IMR-90 (cell line): ENCODE data around the gene ERG. TPM values are rescaled to one million over a fixed set of nuclear protein-coding genes. Genes with fewer than 3 reads are reported as not detected.

ENCODE experiments used
- ATAC-seq: fragments of 200-7000 bp; cut with Tn5 transposase; 2 replicates; pipeline ENCODE4 v1.9.1; 2020; ENCODE audit warnings: low read depth, mild to moderate bottlenecking, moderate library complexity
- BruUV-seq: library from RNA; stranded (reverse); fragments of 400-500 nt; replicated peaks from 2 replicates; lab custom pipeline; 2021; lab: Mats Ljungman, UMichigan
- CTCF ChIA-PET: fragments of 300-600 bp; formaldehyde crosslinking; extraction: SDS; loops from one replicate; lab custom pipeline; 2021; ENCODE audit warnings: antibody characterized with exemption; lab: Yijun Ruan, JAX
- POLR2A ChIA-PET: fragments of 300-600 bp; sonication (Branson Sonifier 250); formaldehyde crosslinking; loops from one replicate; lab custom pipeline; 2022; ENCODE audit warnings: antibody characterized with exemption; ENCODE audit not compliant: unreplicated experiment; lab: Charles Lee
- DNase-seq: peaks from one replicate; pipeline ENCODE4 v3.0.0; 2013
- H2AFZ ChIP-seq: replicated peaks from 2 replicates; pipeline ENCODE3; 2013; ENCODE audit warnings: low read length, mild to moderate bottlenecking; ENCODE audit not compliant: poor library complexity
- H2AK5ac ChIP-seq: 2 replicates; pipeline ENCODE4 v1.6.1; 2013; ENCODE audit warnings: low read depth, low read length, inconsistent platforms
- H2AK9ac ChIP-seq: replicated peaks from 2 replicates; pipeline ENCODE3; 2013; ENCODE audit warnings: mild to moderate bottlenecking, low read depth, low read length, moderate library complexity; ENCODE audit not compliant: poor library complexity
- H2BK120ac ChIP-seq: 2 replicates; pipeline ENCODE4 v1.6.1; 2013; ENCODE audit warnings: low read depth, low read length, inconsistent platforms
- H2BK15ac ChIP-seq: 3 replicates; pipeline ENCODE4 v1.6.1; 2013; ENCODE audit warnings: low read depth, low read length, inconsistent platforms
- H2BK20ac ChIP-seq: 2 replicates; pipeline ENCODE4 v1.6.1; 2013; ENCODE audit warnings: low read depth, mild to moderate bottlenecking, inconsistent platforms, low read length, moderate library complexity
- H2BK5ac ChIP-seq: 2 replicates; pipeline ENCODE4 v1.6.1; 2013; ENCODE audit warnings: mild to moderate bottlenecking, low read depth, low read length, inconsistent platforms; ENCODE audit not compliant: poor library complexity, severe bottlenecking
- H3K14ac ChIP-seq: replicated peaks from 2 replicates; pipeline ENCODE4 v1.6.1; 2013; ENCODE audit warnings: low read depth, low read length, inconsistent platforms
- H3K18ac ChIP-seq: 2 replicates; pipeline ENCODE4 v1.6.1; 2013; ENCODE audit warnings: low read depth, low read length, control low read depth
- H3K23ac ChIP-seq: 2 replicates; pipeline ENCODE4 v1.6.1; 2013; ENCODE audit warnings: low read depth, low read length, inconsistent platforms
- H3K27ac ChIP-seq: 2 replicates; pipeline ENCODE4 v1.5.1; 2013; ENCODE audit warnings: mild to moderate bottlenecking, control low read depth, low read length; ENCODE audit not compliant: insufficient read depth
- H3K27me3 ChIP-seq: 2 replicates; pipeline ENCODE4 v1.6.1; 2013; ENCODE audit warnings: low read length; ENCODE audit not compliant: control insufficient read depth, insufficient read depth
- H3K36me3 ChIP-seq: 2 replicates; pipeline ENCODE4 v1.6.1; 2013; ENCODE audit warnings: low read length, mixed read lengths; ENCODE audit not compliant: control insufficient read depth, insufficient read depth
- H3K4ac ChIP-seq: 2 replicates; pipeline ENCODE4 v1.6.1; 2013; ENCODE audit warnings: low read depth, low read length, inconsistent platforms
- H3K4me1 ChIP-seq: 2 replicates; pipeline ENCODE4 v1.6.1; 2013; ENCODE audit warnings: low read length, mixed read lengths; ENCODE audit not compliant: control insufficient read depth, insufficient read depth
- H3K4me2 ChIP-seq: 2 replicates; pipeline ENCODE4 v1.6.1; 2013; ENCODE audit warnings: low read depth, mild to moderate bottlenecking, control low read depth, low read length, moderate library complexity
- H3K4me3 ChIP-seq: 2 replicates; pipeline ENCODE4 v1.5.1; 2013; ENCODE audit warnings: low read depth, mild to moderate bottlenecking, control low read depth, low read length, moderate library complexity; ENCODE audit not compliant: insufficient read depth
- H3K56ac ChIP-seq: 2 replicates; pipeline ENCODE4 v1.6.1; 2013; ENCODE audit warnings: low read length, inconsistent platforms; ENCODE audit not compliant: insufficient read depth; ENCODE audit errors: extremely low read depth
- H3K79me1 ChIP-seq, 2 experiments: 2 replicates each; pipeline ENCODE4 v1.6.1; 2013; ENCODE audit warnings: low read length in 2 of 2, inconsistent platforms in 1 of 2, low read depth in 1 of 2
- H3K9ac ChIP-seq: 2 replicates; pipeline ENCODE4 v1.6.1; 2013; ENCODE audit warnings: low read depth, low read length, control low read depth
- H3K9me1 ChIP-seq: 2 replicates; pipeline ENCODE4 v1.6.1; 2013; ENCODE audit warnings: low read length, inconsistent platforms; ENCODE audit not compliant: insufficient read depth
- H3K9me3 ChIP-seq: 2 replicates; pipeline ENCODE4 v1.6.1; 2013; ENCODE audit warnings: low read length; ENCODE audit not compliant: control insufficient read depth, insufficient read depth
- H4K20me1 ChIP-seq: 2 replicates; pipeline ENCODE4 v1.6.1; 2013; ENCODE audit warnings: low read length, inconsistent platforms; ENCODE audit not compliant: insufficient read depth
- H4K5ac ChIP-seq: 2 replicates; pipeline ENCODE4 v1.6.1; 2013; ENCODE audit warnings: mild to moderate bottlenecking, low read depth, low read length, control low read depth
- H4K8ac ChIP-seq, 2 experiments: 2 replicates each; pipeline ENCODE4 v1.6.1; 2013; ENCODE audit warnings: low read depth in 2 of 2, low read length in 2 of 2, control low read depth in 1 of 2, inconsistent platforms in 1 of 2
- H4K91ac ChIP-seq: 2 replicates; pipeline ENCODE4 v1.6.1; 2013; ENCODE audit warnings: low read depth, low read length, inconsistent platforms; ENCODE audit not compliant: insufficient read depth
- CEBPB ChIP-seq: IDR thresholded peaks from 2 replicates; pipeline ENCODE4 v1.6.1; 2012; ENCODE audit warnings: low read depth, low read length, improper control_type of control experiment
- CHD1 ChIP-seq: IDR thresholded peaks from 2 replicates; pipeline ENCODE4 v1.6.1; 2012; ENCODE audit warnings: low read depth, low read length, improper control_type of control experiment
- ELK1 ChIP-seq: fragments of 150-350 bp; IDR thresholded peaks from 2 replicates; pipeline ENCODE4 v1.6.1; 2016; ENCODE audit warnings: low read depth, mild to moderate bottlenecking, low read length, moderate library complexity, borderline replicate concordance
- MAFK ChIP-seq: IDR thresholded peaks from 2 replicates; pipeline ENCODE4 v1.6.1; 2012; ENCODE audit warnings: low read depth, low read length, improper control_type of control experiment
- RAD21 ChIP-seq: IDR thresholded peaks from 2 replicates; pipeline ENCODE4 v1.6.1; 2012; ENCODE audit warnings: low read length, improper control_type of control experiment
- RFX5 ChIP-seq: IDR thresholded peaks from 2 replicates; pipeline ENCODE4 v1.8.0; 2012; ENCODE audit warnings: low read depth, mild to moderate bottlenecking, low read length, moderate library complexity
- WGBS, 2 experiments: methylation state at CpG; one replicate each; pipeline versions ENCODE4 v1.1.5 to v1.1.7; 2013; ENCODE audit warnings: missing lambda C conversion rate in 2 of 2; ENCODE audit not compliant: insufficient read length in 1 of 2; ENCODE audit errors: extremely low coverage in 2 of 2; 5-methylcytosine and 5-hydroxymethylcytosine counted together
- dilution Hi-C: fragments of 300-500 bp; cut with HindIII; formaldehyde crosslinking; loops from one replicate; pipeline ENCODE4 v1.14.3; 2018; ENCODE audit warnings: low sequenced_read_pairs; ENCODE audit not compliant: unreplicated experiment
- in situ Hi-C: fragments of 300-500 bp; cut with MboI; formaldehyde crosslinking; loops from 3 replicates; pipeline ENCODE4 v1.14.3; 2019; ENCODE audit warnings: low sequenced_read_pairs, inconsistent platforms, mixed read lengths
- intact Hi-C: fragments of 100-400 bp; cut with micrococcal nuclease; formaldehyde crosslinking; loops from 2 replicates; pipeline ENCODE4 v1.10.0; 2022
- polyA plus RNA-seq, 3 experiments: library from polyadenylated mRNA; depleted of rRNA; stranded (reverse); fragments of >200 nt; gene quantifications; 2 replicates each; pipeline ENCODE4 v1.2.3, GENCODE V29; 2012; ENCODE audit warnings: low replicate concordance in 1 of 3
- total RNA-seq: library from RNA; depleted of rRNA; stranded (reverse); fragments of >200 nt; gene quantifications from 2 replicates; pipeline ENCODE4 v1.2.3, GENCODE V29; 2012

ERG gene
- total and polyA plus RNA-seq, 2 of the 4 experiments (the other 2 are of a cell fraction) = not detected

- ChIA-PET POLR2A (no interaction called here), CTCF (no interaction called here)
- H2AFZ ChIP-seq = no peak overlapping the region
These were observed 3.6 kb downstream of the ERG start for GRCh38 chr21:38494703-38495102.

More at GRCh38 chr21:38494703-38495102, 3.6 kb downstream of the ERG start:
- Histone ChIP-seq H3K18ac (no peak overlapping the region), H3K4me3 (no peak overlapping the region), H3K36me3 (no peaks in the 10 kb centered on the region), H3K9ac (no peak overlapping the region), H2BK120ac (no peak overlapping the region), H3K4ac (no peak overlapping the region), H2AK5ac (no peak overlapping the region), H3K56ac (no peak overlapping the region), H3K4me2 (no peak overlapping the region), H3K9me1 (no peaks in the 10 kb centered on the region), H4K20me1 (no peaks in the 10 kb centered on the region), H3K27me3 (peaks cover 33% of the 10 kb centered on the region), H3K27ac (no peak overlapping the region), H3K4me1 (no peaks in the 10 kb centered on the region), H2BK20ac (no peak overlapping the region), H2BK5ac (no peak overlapping the region), H3K9me3 (no peaks in the 10 kb centered on the region), H4K8ac (no peak overlapping the region), H3K79me1 (no peaks in the 10 kb centered on the region), H4K5ac (no peak overlapping the region), H3K23ac (no peak overlapping the region), H4K91ac (no peak overlapping the region), H2AK9ac (no peak overlapping the region), H2BK15ac (no peak overlapping the region), H3K14ac (no peak overlapping the region)
- in situ Hi-C loops = no loop called here
- ATAC-seq = no peak
- dilution Hi-C loops = no loop called here
- TF ChIP-seq RFX5 (no peak), CHD1 (no peak), RAD21 (no peak), CEBPB (no peak), MAFK (no peak), ELK1 (no peak)
- DNase-seq = no peak
- BruUV-seq = no TSS peak
- intact Hi-C loops = no loop called here
- WGBS, 2 experiments = 75% methylated on average over 6 of the region's 6 CpGs; no CpG with 5 or more reads in 1 of the 2 experiments
